IPS-20b (cell line): ENCODE results near the gene LHCGR.

Source experiments
- H3K27ac ChIP-seq: one replicate; pipeline ENCODE4 v1.5.1; 2013; ENCODE audit warnings: low read length
- H3K27me3 ChIP-seq: 2 replicates; pipeline ENCODE4 v1.6.1; 2013; ENCODE audit warnings: mild to moderate bottlenecking, low read length, inconsistent platforms; ENCODE audit not compliant: insufficient read depth
- H3K36me3 ChIP-seq: 2 replicates; pipeline ENCODE4 v1.6.1; 2013; ENCODE audit warnings: low read depth, mild to moderate bottlenecking, inconsistent platforms, low read length, moderate library complexity; ENCODE audit not compliant: insufficient read depth
- H3K4me1 ChIP-seq: 2 replicates; pipeline ENCODE4 v1.6.1; 2013; ENCODE audit warnings: mild to moderate bottlenecking, control low read depth, inconsistent platforms, low read length, moderate library complexity; ENCODE audit not compliant: insufficient read depth
- H3K4me3 ChIP-seq: 2 replicates; pipeline ENCODE4 v1.5.1; 2013; ENCODE audit warnings: mild to moderate bottlenecking, low read length, inconsistent platforms
- H3K9ac ChIP-seq: 2 replicates; pipeline ENCODE4 v1.6.1; 2013; ENCODE audit warnings: low read depth, mild to moderate bottlenecking, inconsistent platforms, low read length, moderate library complexity
- H3K9me3 ChIP-seq: 2 replicates; pipeline ENCODE4 v1.6.1; 2013; ENCODE audit warnings: mild to moderate bottlenecking, low read depth, low read length, inconsistent platforms; ENCODE audit not compliant: insufficient read depth

The LHCGR gene

GRCh38 chr2:48651158-48651790 lies 104.2 kb downstream of the LHCGR start:
- H3K27ac ChIP-seq = no peak overlapping the region
- no peak overlapping the region for H3K4me3 ChIP-seq
- H3K4me1 ChIP-seq = no peaks in the 10 kb centered on the region; the same call in 1 of the 2 replicates

GRCh38 chr2:48638261-48638660 lies 117.3 kb downstream of the LHCGR start:
- no peaks in the 10 kb centered on the region for H3K27me3 ChIP-seq
- H3K9ac ChIP-seq = no peak overlapping the region
- H3K4me1 ChIP-seq = no peaks in the 10 kb centered on the region
- no peaks in the 10 kb centered on the region for H3K36me3 ChIP-seq
- H3K9me3 ChIP-seq = peaks cover 4% of the 10 kb centered on the region; the same call in 1 of the 2 replicates
- H3K4me3 ChIP-seq = no peak overlapping the region
- no peak overlapping the region for H3K27ac ChIP-seq

More at GRCh38 chr2:48651158-48651790, 104.2 kb downstream of the LHCGR start:
- Histone ChIP-seq H3K9ac (no peak overlapping the region), H3K27me3 (no peaks in the 10 kb centered on the region), H3K36me3 (no peaks in the 10 kb centered on the region), H3K9me3 (no peaks in the 10 kb centered on the region)
